ENCODE results near the gene TET2.

TET2 gene

DNA sequence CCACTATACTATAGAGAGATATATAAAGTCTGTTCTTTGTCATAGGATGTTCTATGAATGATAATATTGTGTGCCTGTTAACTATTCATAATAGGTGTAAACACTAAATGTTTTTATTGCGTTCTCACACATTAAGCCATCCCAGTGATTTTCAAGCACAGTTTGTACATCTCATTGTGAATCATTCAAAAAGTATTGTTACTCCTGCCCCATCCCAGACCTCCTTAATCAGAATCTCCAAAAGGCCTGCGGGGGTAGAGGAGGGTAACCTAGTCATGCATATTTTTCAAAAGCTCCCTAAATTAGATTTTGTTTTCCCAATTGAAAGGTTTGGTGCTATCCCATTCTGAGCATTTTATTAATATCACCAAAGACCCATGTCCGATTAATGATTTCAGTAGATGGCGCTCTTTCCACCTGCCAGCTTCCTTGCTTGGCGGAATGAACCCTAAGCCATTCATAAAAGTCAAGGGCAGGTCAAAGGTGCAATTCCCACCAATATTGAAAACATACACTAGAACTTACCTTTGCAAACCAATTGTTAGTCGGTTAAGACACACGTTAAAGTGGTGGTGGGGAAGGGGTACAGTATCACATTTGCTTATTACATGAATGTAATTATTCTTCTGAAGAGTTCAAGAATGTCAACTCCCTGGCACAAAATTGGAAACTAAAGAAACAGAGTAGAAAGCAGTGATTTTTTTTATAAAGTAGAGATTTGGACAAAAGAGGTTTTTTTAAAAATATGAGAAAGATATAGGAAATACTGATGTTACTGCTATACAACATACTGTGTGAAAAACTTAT, 5.8 kb upstream of the TET2 start:
- peak in 1 of 2 donors; percentile 18 for DNase-seq (ENCODE audit: low read depth in 2 of 2, low spot score in 1 of 2)

DNA sequence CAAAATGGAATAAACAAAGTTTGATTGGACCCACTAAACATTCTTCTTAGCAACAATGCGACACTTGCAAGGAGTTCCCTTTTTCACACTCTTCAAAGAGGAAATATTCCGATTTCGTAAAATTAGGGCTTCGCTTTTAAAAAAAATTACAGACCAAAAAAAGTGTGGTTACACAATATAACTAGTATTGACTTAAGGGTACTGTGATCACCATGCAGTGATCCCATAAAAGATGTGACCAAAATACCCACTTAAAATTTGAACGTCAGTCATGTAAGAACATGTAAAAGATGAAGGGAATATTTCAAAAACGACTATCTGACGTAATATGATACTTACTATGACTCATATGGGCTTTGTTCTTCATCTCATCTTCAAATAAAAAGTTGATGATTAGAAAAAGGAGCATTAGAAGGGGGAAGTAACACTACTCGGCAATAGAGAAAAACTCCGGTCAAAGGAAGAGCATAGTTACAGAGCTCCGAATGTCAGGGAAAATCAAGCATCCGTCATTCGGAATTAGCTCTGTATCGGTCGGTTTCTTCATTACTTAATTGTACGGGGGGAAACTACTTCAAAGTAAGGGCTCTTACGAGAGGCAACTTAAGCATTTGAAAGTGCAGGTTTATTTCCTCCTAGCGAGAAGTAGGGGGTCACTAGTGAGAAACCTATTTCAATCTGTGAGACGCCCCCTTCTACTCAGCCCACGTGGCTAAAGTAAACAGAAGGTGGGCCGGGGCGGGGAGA, 1.3 kb upstream of the TET2 start:
- DNase-seq (ENCODE audit: low read depth in 2 of 2, low spot score in 1 of 2): no peak

GRCh38 chr4:105145903-105146275, 787 bp upstream of the TET2 start:
- no peak for DNase-seq (ENCODE audit: low read depth in 2 of 2, low spot score in 1 of 2)

DNA sequence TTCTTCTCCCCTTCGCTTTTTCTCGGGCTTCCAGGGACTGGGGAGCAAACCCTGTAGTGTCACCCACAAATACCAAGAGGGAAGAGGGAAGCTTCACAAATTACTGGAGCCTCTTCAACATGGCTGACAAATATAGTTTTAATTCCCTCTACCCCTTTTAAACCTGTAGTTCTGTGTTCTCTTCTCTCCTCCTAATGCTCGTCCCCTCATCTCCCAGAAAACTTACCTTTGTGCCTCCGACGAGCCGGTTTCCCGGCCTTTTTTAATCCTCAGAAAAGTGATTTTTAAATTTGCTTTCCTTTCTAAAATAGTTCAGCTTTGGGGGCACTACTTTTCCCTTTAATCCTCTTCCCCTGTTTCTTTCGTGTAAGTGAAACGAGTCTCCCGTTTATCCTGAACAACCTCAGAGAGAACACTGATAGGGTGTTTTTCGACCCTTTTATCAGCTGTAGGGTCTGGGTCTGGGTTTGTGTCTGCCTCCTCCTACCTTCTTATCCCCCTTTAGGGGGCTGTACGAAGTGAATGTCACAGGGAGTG, 408 bp downstream of the TET2 start:
- no peak for DNase-seq (ENCODE audit: low read depth in 2 of 2, low spot score in 1 of 2)

DNA sequence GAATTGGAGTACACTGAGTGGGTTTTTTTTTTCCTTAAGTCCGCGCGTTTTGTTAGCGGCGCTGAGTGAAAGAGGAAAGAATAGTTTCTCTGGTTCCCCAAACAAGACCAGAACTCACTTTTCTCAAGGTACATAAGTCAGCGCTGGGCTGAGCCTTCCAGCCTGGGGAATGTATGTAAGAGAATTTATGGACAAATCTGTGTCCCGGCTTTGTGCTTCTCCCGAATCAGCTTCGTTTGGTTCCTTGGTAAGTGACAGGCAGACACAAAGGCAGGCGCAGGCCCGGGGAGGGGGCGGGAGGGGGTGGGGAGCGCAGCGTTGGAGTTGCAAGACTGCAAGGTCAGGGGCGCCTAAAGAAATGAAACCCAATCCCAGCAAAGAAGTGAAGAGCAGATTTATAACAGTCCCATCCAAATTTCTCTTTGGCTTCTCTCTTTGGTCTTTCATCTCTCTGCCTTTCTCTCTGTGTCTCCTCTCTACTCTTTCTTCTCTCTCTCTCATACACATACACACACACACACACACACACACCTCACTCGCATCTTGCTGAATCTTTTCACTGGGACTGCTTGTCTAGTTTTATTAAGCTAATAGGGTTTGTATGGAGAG, 981 bp downstream of the TET2 start:
- no peak for DNase-seq (ENCODE audit: low read depth in 2 of 2, low spot score in 1 of 2)

GRCh38 chr4:105148356-105148755, 1.7 kb downstream of the TET2 start:
- DNase-seq (ENCODE audit: low read depth in 2 of 2, low spot score in 1 of 2): no peak

DNA sequence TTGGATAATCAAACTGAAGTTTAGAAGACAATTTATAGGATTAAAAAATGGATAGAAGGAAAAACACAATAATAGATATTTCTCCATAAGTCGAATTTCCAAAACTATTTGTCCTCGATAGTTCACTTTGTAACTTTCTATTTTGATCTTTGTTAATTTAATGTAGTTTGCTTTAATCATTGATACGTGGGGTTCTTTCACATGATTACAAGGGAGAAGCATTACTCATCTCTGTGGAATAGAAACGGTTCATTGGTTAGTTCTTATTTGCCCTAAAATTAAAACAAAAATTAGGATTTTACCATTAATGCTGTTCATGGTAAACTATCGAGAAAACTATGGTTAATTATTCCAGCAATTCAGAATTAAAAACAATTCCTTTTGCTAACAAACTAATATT, 2.1 kb downstream of the TET2 start:
- no peak for DNase-seq (ENCODE audit: low read depth in 2 of 2, low spot score in 1 of 2)

DNA sequence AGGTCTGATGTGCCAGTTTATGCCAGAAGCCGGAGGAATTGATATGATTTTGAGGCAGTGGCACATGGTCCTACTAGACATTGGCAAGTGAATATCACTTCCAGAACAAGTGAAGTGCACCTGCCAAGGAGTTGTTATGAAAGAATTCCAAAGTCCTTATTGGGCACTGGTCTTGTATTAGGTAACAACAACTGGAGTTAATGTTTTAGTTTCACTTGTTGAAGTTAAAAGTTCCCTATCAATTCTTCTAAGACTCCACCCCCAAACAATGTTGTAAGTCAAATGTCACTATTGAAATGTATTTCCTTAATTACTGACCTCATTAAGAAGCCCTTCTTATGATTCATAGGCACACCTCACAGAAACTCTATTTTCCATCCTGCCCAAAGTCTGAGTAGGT, 3.1 kb downstream of the TET2 start:
- DNase-seq (ENCODE audit: low read depth in 2 of 2, low spot score in 1 of 2): no peak

DNA sequence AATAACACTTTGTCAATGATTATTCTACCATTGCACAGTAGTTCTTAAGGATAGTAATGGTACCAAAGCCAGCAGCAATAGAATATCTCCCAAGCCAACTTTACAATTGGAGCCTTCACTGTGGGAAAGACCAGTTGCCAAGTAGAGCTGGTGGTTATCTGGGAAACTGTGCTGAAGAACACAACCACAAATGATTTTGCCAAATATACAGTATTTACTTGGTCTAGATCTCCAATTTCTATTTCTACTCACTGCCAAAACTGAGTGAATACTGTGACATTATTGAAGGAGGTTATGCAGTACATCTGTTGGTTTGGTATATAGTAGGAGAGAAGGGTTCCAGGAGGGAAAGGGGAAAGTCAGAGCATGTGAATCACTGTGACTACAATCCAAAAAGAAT, 3.8 kb downstream of the TET2 start:
- DNase-seq (ENCODE audit: low read depth in 2 of 2, low spot score in 1 of 2): no peak

DNA sequence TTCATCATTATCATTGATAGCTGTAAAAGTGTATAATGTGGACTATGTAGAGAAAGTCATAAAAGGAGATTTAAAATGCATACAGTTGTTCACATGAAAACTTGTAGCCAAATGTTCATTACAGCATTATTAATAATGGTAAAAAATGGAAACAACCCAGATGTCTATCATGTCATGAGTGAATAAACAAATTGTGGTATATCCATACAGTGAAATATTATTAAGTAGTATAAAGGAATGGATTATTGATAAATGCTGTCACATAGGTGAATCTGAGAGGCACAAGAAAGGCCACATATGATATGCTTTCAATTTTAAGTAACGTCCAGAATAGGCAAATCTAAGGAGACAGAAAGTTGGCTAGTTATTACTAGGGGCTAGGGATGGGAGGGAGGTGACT, 7.1 kb downstream of the TET2 start:
- DNase-seq (ENCODE audit: low read depth in 2 of 2, low spot score in 1 of 2): no peak

DNA sequence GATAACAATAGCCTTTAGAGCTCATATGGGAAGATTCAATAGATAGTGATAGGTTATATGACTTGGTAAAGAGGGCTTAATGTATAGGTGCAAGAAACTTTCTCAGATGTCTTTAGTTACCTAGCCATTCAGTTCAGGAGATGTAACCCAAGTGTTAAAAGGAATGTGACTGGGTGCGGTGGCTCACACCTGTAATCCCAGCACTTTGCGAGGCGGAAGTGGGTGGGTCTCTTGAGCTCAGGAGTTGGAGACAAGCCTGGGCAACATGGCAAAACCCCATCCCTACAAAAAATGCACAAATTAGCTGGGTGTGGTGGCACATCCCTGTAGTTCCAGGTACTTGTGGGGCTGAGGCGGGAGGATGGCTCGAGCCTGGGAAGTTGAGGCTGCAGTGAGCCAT, 7.9 kb downstream of the TET2 start:
- DNase-seq (ENCODE audit: low read depth in 2 of 2, low spot score in 1 of 2): no peak

DNA sequence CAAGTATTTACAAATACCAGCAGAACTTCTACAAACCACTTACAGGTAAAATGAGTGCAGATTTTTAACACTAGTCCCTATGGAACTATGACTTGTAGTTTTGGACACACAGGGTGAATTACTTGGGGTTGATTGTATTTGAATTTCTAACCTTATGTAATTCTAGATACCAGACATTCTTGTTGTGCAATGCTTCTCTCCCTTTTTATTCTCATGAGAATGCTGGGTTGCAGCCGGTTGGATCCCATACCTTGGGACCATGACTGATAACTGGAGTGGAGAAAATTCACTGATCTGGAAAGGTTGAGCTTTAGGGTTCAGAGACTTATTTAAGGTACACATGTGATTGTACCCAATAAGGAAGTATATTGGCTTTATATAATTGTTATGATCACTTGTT, 8.8 kb downstream of the TET2 start:
- no peak for DNase-seq (ENCODE audit: low read depth in 2 of 2, low spot score in 1 of 2)

DNA sequence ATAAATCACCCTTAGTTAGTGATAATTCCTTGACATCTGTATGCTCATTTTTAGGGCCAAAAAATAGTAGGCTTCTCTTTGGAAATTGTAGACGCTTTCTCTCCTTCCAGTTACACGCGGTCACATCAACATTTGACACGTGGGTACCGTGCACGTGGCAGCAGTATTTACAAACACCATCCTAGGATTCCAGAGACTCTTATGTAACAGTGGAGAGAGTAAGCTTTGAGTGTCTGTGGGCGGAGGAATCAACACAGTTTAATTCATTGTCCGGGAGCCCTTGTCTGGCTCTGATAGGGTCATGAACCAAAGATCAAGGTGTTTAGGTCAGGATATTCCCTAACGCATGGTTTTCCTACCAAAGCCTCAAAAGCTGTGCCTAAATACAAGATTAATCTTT, 12.2 kb downstream of the TET2 start:
- DNase-seq (ENCODE audit: low read depth in 2 of 2, low spot score in 1 of 2): no peak

DNA sequence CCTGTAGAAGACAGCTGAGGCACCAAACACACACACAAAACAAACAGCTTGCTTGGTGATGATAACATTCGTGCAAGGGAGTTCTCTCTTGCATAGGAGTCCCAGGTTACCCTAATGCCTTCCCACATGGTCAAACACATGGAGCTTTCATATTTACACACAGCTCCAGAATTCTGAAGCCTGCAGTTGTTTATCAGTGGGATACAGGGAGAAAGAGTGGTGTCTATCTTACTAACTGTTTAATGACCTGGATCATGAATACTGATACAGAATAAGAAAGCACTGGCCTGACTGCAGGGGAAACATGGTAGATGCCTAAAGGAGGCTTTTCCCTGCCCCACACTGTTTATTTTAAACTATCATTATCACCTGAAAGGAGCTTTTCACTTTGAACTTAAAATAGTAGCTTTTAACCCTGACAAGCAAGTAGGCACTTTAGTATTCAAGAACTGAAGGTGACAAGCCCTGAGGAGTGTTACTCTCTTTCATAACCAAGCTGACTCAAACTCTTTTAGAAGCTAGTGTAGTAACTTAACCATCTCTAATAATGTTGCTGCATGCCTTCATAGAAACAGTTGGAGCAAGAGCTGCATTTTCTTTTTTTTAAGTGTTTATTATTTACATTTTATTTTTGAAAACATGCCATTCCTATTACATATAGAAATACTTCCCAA, 15.6 kb downstream of the TET2 start:
- no peak for DNase-seq (ENCODE audit: low read depth in 2 of 2, low spot score in 1 of 2)

DNA sequence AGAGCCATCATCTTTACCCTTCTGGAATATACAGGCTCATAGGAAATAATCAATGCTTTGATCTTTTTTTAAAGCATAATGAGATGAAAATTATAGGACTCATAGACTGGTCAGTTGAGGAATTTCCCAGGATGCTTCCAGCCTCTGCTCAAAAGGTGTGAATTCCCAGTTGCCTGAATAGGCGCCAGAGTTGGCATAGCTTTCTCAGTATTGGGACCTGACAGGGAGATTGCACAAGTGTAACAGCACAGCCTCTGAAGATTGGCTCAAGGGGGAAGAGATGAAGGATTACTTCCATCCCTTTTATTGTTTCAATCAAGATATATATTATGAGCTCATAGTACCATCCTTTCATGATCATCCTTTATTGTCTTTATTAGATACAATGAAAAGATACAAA, 17.9 kb downstream of the TET2 start:
- DNase-seq (ENCODE audit: low read depth in 2 of 2, low spot score in 1 of 2): no peak

- DNase-seq (ENCODE audit: low read depth in 2 of 2, low spot score in 1 of 2): no peak
Observed at GRCh38 chr4:105166066-105166465, 19.4 kb downstream of the TET2 start.

DNA sequence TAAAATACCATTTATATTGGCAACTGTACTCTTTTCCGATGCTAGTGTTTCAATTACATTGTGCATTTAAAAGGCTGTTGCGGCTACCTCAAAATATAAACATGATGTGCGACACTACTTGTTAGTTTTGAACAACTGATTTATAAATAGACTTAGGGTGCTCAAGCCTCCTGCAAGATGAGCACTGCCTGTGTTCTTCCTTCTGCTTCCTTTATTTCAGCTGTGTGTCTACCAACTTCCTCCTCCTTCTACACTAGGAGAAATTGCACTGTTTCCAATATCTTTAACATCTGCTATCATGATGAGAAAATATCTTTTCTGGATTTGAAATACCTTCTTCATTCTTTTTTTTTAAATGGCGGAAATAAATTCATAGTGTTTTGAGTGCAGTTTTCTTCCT, 24.0 kb downstream of the TET2 start:
- DNase-seq (ENCODE audit: low read depth in 2 of 2, low spot score in 1 of 2): no peak

DNA sequence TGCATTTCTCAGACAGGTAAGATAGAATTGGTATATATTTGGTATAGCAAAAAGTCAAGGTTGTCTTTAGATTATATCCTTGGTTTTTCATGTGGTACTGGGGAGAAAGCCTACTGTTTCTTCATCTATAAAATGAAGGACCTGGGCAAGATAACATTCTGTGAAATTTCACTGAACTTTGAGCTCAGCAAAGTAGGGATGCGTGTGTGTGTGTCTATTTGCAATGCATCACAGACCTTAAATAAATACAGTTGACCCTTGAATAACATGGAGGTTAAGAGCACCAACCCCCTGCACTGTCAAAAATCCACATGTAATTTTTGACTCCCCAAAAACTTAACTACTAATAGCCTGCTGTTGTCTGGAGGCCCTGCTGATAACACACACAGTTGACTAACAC, 25.2 kb downstream of the TET2 start:
- no peak for DNase-seq (ENCODE audit: low read depth in 2 of 2, low spot score in 1 of 2)

DNA sequence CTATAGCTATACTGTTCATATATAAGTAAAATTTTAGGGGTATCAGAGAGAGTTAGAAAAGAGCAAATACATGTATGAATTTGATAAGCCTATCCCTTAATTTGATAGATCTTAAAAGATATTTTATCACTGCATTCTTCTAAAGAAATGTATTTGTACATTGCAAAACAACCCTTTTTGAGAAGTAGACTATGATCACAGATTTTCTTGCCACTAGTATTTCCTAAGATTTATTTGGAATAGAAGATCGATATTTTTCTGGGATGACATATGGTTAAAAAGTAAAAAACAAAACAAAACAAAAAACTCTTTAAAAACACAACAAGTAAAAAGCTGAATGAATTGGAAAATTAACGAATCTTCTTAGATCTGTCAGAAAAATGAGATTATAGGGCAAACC, 27.4 kb downstream of the TET2 start:
- DNase-seq (ENCODE audit: low read depth in 2 of 2, low spot score in 1 of 2): no peak

DNA sequence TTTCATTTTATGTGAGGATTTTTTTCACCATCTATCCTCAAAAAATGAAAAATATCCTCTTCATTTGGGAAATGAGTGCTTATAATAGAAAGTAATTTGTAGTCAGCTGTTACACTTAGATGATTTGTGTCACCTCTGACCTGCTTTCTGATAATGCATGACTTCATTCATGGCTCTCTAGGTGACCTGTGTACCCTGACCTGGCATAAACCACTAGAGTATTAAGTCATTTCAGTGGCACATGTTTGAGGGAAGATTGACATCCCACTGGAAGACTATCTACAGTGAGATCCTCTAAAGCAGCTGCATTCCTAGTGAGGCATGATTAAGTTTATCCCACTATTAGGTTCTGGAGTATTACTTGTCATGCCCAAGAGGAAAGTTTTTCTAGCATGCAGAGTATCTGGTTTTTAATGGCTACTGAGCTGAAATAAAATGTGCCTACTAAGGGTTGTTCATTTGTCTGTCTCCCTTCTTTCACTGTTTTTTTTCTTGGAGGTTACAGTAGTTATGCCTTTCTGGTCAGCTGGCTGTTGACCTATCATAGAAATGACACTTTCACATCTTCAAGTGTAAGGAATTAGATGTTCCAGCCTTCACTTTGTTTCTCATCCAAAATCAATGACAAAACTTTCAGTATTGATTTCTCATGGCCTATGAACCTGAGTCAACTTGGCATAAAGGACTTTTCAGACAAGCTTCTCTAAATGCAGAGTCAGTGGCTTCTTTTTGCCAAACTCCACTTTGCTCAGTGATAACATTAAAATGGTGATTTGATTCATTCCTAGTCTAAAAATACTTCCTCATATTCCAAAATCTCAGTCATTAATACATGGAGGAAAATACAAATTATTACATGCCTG, 33.1 kb downstream of the TET2 start:
- DNase-seq (ENCODE audit: low read depth in 2 of 2, low spot score in 1 of 2): no peak

GRCh38 chr4:105181259-105181658, 34.6 kb downstream of the TET2 start:
- DNase-seq (ENCODE audit: low read depth in 2 of 2, low spot score in 1 of 2): no peak
